HEK293 (cell line): ENCODE data around the gene CAMKK1.

Source experiments
- HOXC10 ChIP-seq: sonication (generic); formaldehyde crosslinking; IDR thresholded peaks from 2 replicates; pipeline ENCODE4 v1.8.1; 2023; ENCODE audit warnings: mild to moderate bottlenecking, missing genetic modification reagents
- PRDM1 ChIP-seq: fragments of 450-650 bp; formaldehyde crosslinking; IDR thresholded peaks from 2 replicates; pipeline ENCODE4; 2016; ENCODE audit warnings: missing biosample characterization, missing genetic modification characterization
- TCF7L2 ChIP-seq: IDR thresholded peaks from 2 replicates; pipeline ENCODE4 v1.6.1; 2011; ENCODE audit warnings: low read depth, mild to moderate bottlenecking, inconsistent platforms, low read length, moderate library complexity, borderline replicate concordance
- ZNF202 ChIP-seq: fragments of 450-650 bp; formaldehyde crosslinking; IDR thresholded peaks from 2 replicates; pipeline ENCODE4 v1.5.1; 2016; ENCODE audit warnings: missing biosample characterization, missing genetic modification characterization, borderline replicate concordance
- ZNF23 ChIP-seq: fragments of 450-650 bp; formaldehyde crosslinking; IDR thresholded peaks from 2 replicates; pipeline ENCODE4 v1.5.1; 2016; ENCODE audit warnings: missing biosample characterization, missing genetic modification characterization, borderline replicate concordance
- ZNF624 ChIP-seq: fragments of 450-650 bp; formaldehyde crosslinking; IDR thresholded peaks from 2 replicates; pipeline ENCODE4 v1.5.1; 2017; ENCODE audit warnings: missing biosample characterization, missing genetic modification characterization
- ZNF792 ChIP-seq: fragments of 450-650 bp; formaldehyde crosslinking; IDR thresholded peaks from 2 replicates; pipeline ENCODE4 v1.5.1; 2016; ENCODE audit warnings: missing biosample characterization, missing genetic modification characterization
- TF ChIP-seq, protein P1 (sequence below): fragments of 450-650 bp; formaldehyde crosslinking; IDR thresholded peaks from 2 replicates; pipeline ENCODE4 v1.5.1; 2016; ENCODE audit warnings: missing biosample characterization, missing genetic modification characterization
- TF ChIP-seq, protein P2 (sequence below): fragments of 450-650 bp; IDR thresholded peaks from 2 replicates; pipeline ENCODE4 v1.5.1; 2018; ENCODE audit warnings: missing biosample characterization, mild to moderate bottlenecking, missing genetic modification characterization
- TF ChIP-seq, protein P3 (sequence below): fragments of 450-650 bp; formaldehyde crosslinking; IDR thresholded peaks from 2 replicates; pipeline ENCODE4 v1.5.1; 2016; ENCODE audit warnings: missing biosample characterization, missing genetic modification characterization, low read depth
- TF ChIP-seq, protein P4 (sequence below): fragments of 450-650 bp; formaldehyde crosslinking; IDR thresholded peaks from 2 replicates; pipeline ENCODE4 v1.5.1; 2016; ENCODE audit warnings: missing biosample characterization, missing genetic modification characterization
- TF ChIP-seq, protein P5 (sequence below): fragments of 450-650 bp; formaldehyde crosslinking; IDR thresholded peaks from 2 replicates; pipeline ENCODE4 v1.5.1; 2017; ENCODE audit warnings: missing biosample characterization, missing genetic modification characterization

DNA sequence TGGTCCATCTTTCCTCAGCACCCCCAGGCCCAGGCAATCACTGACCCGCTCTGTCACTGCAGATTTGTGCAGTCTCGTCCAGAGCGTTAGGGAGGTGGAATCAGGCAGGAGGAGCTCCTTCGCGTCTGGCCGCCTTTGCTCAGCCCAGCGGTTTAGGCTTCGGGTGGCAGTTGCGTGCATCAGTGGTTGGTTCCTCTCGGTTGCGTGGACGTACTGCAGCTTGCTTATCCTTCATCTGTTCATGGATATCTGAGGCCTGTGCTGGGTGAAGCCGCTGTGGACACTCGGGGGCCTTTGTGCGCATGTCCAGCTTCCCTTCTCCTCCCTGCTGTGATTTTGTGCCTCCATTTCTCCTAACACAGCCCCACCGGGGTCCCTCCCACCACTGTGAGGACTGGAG, 28.2 kb upstream of the CAMKK1 start:
- TF ChIP-seq, protein P1, sequence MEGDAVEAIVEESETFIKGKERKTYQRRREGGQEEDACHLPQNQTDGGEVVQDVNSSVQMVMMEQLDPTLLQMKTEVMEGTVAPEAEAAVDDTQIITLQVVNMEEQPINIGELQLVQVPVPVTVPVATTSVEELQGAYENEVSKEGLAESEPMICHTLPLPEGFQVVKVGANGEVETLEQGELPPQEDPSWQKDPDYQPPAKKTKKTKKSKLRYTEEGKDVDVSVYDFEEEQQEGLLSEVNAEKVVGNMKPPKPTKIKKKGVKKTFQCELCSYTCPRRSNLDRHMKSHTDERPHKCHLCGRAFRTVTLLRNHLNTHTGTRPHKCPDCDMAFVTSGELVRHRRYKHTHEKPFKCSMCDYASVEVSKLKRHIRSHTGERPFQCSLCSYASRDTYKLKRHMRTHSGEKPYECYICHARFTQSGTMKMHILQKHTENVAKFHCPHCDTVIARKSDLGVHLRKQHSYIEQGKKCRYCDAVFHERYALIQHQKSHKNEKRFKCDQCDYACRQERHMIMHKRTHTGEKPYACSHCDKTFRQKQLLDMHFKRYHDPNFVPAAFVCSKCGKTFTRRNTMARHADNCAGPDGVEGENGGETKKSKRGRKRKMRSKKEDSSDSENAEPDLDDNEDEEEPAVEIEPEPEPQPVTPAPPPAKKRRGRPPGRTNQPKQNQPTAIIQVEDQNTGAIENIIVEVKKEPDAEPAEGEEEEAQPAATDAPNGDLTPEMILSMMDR (tag by site-specific recombination), result no peak
- TF ChIP-seq HOXC10 (CRISPR knock-in tag), result no peak
- no peak for TF ChIP-seq ZNF624 (tag by site-specific recombination)
- TF ChIP-seq ZNF202, result no peak
- TF ChIP-seq, protein P2, sequence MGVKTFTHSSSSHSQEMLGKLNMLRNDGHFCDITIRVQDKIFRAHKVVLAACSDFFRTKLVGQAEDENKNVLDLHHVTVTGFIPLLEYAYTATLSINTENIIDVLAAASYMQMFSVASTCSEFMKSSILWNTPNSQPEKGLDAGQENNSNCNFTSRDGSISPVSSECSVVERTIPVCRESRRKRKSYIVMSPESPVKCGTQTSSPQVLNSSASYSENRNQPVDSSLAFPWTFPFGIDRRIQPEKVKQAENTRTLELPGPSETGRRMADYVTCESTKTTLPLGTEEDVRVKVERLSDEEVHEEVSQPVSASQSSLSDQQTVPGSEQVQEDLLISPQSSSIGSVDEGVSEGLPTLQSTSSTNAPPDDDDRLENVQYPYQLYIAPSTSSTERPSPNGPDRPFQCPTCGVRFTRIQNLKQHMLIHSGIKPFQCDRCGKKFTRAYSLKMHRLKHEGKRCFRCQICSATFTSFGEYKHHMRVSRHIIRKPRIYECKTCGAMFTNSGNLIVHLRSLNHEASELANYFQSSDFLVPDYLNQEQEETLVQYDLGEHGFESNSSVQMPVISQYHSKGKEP (tag by site-specific recombination), result no peak
- TF ChIP-seq, protein P3, sequence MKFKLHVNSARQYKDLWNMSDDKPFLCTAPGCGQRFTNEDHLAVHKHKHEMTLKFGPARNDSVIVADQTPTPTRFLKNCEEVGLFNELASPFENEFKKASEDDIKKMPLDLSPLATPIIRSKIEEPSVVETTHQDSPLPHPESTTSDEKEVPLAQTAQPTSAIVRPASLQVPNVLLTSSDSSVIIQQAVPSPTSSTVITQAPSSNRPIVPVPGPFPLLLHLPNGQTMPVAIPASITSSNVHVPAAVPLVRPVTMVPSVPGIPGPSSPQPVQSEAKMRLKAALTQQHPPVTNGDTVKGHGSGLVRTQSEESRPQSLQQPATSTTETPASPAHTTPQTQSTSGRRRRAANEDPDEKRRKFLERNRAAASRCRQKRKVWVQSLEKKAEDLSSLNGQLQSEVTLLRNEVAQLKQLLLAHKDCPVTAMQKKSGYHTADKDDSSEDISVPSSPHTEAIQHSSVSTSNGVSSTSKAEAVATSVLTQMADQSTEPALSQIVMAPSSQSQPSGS (tag by site-specific recombination), result no peak
- TF ChIP-seq, protein P4, sequence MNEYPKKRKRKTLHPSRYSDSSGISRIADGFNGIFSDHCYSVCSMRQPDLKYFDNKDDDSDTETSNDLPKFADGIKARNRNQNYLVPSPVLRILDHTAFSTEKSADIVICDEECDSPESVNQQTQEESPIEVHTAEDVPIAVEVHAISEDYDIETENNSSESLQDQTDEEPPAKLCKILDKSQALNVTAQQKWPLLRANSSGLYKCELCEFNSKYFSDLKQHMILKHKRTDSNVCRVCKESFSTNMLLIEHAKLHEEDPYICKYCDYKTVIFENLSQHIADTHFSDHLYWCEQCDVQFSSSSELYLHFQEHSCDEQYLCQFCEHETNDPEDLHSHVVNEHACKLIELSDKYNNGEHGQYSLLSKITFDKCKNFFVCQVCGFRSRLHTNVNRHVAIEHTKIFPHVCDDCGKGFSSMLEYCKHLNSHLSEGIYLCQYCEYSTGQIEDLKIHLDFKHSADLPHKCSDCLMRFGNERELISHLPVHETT (tag by site-specific recombination), result no peak
- no peak for TF ChIP-seq ZNF792
- no peak for TF ChIP-seq ZNF23 (tag by site-specific recombination)
- TF ChIP-seq, protein P5, sequence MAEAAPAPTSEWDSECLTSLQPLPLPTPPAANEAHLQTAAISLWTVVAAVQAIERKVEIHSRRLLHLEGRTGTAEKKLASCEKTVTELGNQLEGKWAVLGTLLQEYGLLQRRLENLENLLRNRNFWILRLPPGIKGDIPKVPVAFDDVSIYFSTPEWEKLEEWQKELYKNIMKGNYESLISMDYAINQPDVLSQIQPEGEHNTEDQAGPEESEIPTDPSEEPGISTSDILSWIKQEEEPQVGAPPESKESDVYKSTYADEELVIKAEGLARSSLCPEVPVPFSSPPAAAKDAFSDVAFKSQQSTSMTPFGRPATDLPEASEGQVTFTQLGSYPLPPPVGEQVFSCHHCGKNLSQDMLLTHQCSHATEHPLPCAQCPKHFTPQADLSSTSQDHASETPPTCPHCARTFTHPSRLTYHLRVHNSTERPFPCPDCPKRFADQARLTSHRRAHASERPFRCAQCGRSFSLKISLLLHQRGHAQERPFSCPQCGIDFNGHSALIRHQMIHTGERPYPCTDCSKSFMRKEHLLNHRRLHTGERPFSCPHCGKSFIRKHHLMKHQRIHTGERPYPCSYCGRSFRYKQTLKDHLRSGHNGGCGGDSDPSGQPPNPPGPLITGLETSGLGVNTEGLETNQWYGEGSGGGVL (tag by site-specific recombination), result no peak
- no peak for TF ChIP-seq PRDM1 (tag by site-specific recombination)
- no peak for TF ChIP-seq TCF7L2
